Keratinocyte (primary cell): ENCODE measurements around the gene CREB5. TPM values are rescaled to one million over a fixed set of nuclear protein-coding genes. Genes with fewer than 3 reads are reported as not detected.

Source experiments
- DNase-seq: peaks from one replicate; pipeline ENCODE4 v3.0.0-alpha.2; 2011; ENCODE audit warnings: low read depth, missing footprints, low spot score
- FAIRE-seq: peaks from 2 replicates; lab custom pipeline; 2011; peaks lifted over from hg19 to GRCh38; lab: Jason Lieb, UNC
- H2AFZ ChIP-seq: 2 replicates; pipeline ENCODE4 v1.6.0; 2012; ENCODE audit warnings: low read length, control low read depth, inconsistent platforms; ENCODE audit not compliant: control insufficient read depth
- H3K27ac ChIP-seq: 2 replicates; pipeline ENCODE4 v1.5.1; 2011; ENCODE audit warnings: low read length; ENCODE audit not compliant: control insufficient read depth, insufficient read depth
- H3K27me3 ChIP-seq: 3 replicates; pipeline ENCODE4 v1.6.0; 2011; ENCODE audit warnings: low read length; ENCODE audit not compliant: control insufficient read depth, insufficient read depth; ENCODE audit errors: extremely low read depth
- H3K36me3 ChIP-seq, 2 experiments: 2 replicates in 1 of 2; 3 replicates in 1 of 2; pipeline ENCODE4 v1.5.1; 2011; ENCODE audit warnings: low read length in 2 of 2, mild to moderate bottlenecking in 1 of 2; ENCODE audit not compliant: control insufficient read depth in 2 of 2, insufficient read depth in 2 of 2; ENCODE audit errors: extremely low read depth in 1 of 2
- H3K4me1 ChIP-seq: 3 replicates; pipeline ENCODE4 v1.5.1; 2011; ENCODE audit warnings: low read length; ENCODE audit not compliant: control insufficient read depth, insufficient read depth; ENCODE audit errors: extremely low read depth
- H3K4me2 ChIP-seq: 3 replicates; pipeline ENCODE4 v1.6.0; 2011; ENCODE audit warnings: low read depth, low read length; ENCODE audit not compliant: control insufficient read depth, insufficient read depth; ENCODE audit errors: extremely low read depth
- H3K4me3 ChIP-seq, 3 experiments: fragments of 200-600 bp in 1 of 3; sonication (generic) in 1 of 3; 2 replicates in 2 of 3; 3 replicates in 1 of 3; pipeline ENCODE4 v1.5.1; 2011 to 2016; ENCODE audit warnings: low read length in 3 of 3, mild to moderate bottlenecking in 3 of 3, control low read depth in 2 of 3, inconsistent platforms in 1 of 3, low read depth in 1 of 3, mixed read lengths in 1 of 3, mixed run types in 1 of 3, moderate library complexity in 1 of 3; ENCODE audit not compliant: control insufficient read depth in 2 of 3, insufficient read depth in 2 of 3; ENCODE audit errors: extremely low read depth in 1 of 3
- H3K79me2 ChIP-seq: 2 replicates; pipeline ENCODE4 v1.6.0; 2012; ENCODE audit warnings: low read length; ENCODE audit not compliant: control insufficient read depth, insufficient read depth
- H3K9ac ChIP-seq: 3 replicates; pipeline ENCODE4 v1.6.0; 2011; ENCODE audit warnings: low read length; ENCODE audit not compliant: control insufficient read depth, insufficient read depth; ENCODE audit errors: extremely low read depth
- H3K9me1 ChIP-seq: 3 replicates; pipeline ENCODE4 v1.6.0; 2011; ENCODE audit warnings: low read length; ENCODE audit not compliant: control insufficient read depth, insufficient read depth; ENCODE audit errors: extremely low read depth
- H3K9me3 ChIP-seq: 2 replicates; pipeline ENCODE4 v1.5.1; 2012; ENCODE audit warnings: low read depth, low read length; ENCODE audit not compliant: control insufficient read depth
- H4K20me1 ChIP-seq: 3 replicates; pipeline ENCODE4 v1.6.0; 2011; ENCODE audit warnings: low read length; ENCODE audit not compliant: control insufficient read depth, insufficient read depth; ENCODE audit errors: extremely low read depth
- EZH2 ChIP-seq: IDR thresholded peaks from one replicate; pipeline ENCODE4 v1.6.1; 2012; ENCODE audit warnings: inconsistent platforms, mild to moderate bottlenecking, low read length, moderate library complexity
- dilution Hi-C: fragments of 300-500 bp; cut with MboI; formaldehyde crosslinking; loops from one replicate; pipeline ENCODE4 v1.7.0; 2020; ENCODE audit warnings: low sequenced_read_pairs; ENCODE audit not compliant: extremely low pct_ligation_motif_present
- polyA plus RNA-seq, 5 experiments: library from polyadenylated mRNA; depleted of rRNA in 3 of 5; stranded (reverse) in 3 of 5; stranded (forward) in 1 of 5; unstranded in 1 of 5; fragments of >200 nt; gene quantifications; 1 replicate in 1 of 5; 2 replicates in 3 of 5; 3 replicates in 1 of 5; pipeline versions ENCODE4 v1.2.1 to v1.2.3, GENCODE V29; 2011 to 2012; ENCODE audit warnings: missing spikeins in 2 of 5, low read depth in 1 of 5, low replicate concordance in 1 of 5
- TF ChIP-seq, protein P1 (sequence below), 3 experiments: IDR thresholded peaks in 1 of 3; conservative IDR thresholded peaks in 1 of 3; optimal IDR thresholded peaks in 1 of 3; 2 replicates in 2 of 3; 3 replicates in 1 of 3; pipeline versions ENCODE3 to v1.5.1; 2011; ENCODE audit warnings: low read length in 3 of 3, mild to moderate bottlenecking in 3 of 3, moderate library complexity in 2 of 3, control low read depth in 1 of 3, inconsistent platforms in 1 of 3; ENCODE audit not compliant: insufficient read depth in 2 of 3; ENCODE audit errors: extremely low read depth in 1 of 3

CREB5 gene
- polyA plus RNA-seq, 1 donor (not counting 4 experiments of a cell fraction or from before 2014, with no cell fraction given) = 7.9 TPM

DNA sequence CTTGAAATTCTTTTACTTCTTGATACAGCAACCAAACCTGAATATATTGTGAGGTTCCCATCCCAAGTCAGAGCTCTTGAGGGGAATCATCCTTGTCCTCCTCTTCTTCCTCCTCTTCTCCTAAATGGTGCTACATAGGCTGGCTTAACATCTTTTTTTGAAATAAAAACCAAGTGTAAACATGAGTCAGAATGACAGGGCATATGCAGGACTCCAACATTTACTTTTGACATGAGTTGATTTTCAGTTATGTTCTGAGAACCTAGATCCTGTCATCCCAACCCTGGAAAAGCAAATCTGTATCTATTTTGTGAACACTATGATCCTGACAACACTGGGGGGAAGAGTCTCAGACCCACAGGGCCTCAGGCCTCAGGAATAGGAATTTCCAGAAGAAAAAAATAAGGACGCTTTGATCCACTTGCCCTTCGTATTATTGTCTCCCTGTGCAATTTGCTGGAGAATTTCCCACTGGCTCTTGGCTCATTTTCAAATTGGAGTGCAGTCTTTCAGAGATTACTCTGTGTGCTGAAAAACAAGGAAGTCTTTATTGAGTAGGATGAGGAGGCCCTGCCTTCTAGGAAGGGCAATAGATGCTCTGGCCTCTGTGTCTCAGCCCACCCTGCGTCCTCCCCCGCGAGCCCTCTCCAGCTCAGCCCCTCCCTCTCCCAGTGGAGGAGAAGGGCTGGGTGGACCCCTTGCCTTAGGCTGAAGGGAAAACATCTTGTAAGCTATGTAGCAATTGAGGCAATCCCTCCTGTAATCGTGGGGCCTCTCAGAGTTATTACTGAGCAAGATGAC, 121.6 kb downstream of the CREB5 start:
- no peak overlapping the region for H3K4me2 ChIP-seq
- H3K9ac ChIP-seq = no peak overlapping the region
- no peaks in the 10 kb centered on the region for H3K9me3 ChIP-seq
- dilution Hi-C loops = no loop called here
- TF ChIP-seq, protein P1, sequence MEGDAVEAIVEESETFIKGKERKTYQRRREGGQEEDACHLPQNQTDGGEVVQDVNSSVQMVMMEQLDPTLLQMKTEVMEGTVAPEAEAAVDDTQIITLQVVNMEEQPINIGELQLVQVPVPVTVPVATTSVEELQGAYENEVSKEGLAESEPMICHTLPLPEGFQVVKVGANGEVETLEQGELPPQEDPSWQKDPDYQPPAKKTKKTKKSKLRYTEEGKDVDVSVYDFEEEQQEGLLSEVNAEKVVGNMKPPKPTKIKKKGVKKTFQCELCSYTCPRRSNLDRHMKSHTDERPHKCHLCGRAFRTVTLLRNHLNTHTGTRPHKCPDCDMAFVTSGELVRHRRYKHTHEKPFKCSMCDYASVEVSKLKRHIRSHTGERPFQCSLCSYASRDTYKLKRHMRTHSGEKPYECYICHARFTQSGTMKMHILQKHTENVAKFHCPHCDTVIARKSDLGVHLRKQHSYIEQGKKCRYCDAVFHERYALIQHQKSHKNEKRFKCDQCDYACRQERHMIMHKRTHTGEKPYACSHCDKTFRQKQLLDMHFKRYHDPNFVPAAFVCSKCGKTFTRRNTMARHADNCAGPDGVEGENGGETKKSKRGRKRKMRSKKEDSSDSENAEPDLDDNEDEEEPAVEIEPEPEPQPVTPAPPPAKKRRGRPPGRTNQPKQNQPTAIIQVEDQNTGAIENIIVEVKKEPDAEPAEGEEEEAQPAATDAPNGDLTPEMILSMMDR (optimal IDR thresholded peaks at IDR 0.05 in 1 of 3, IDR thresholded peaks at IDR 0.05 in 1 of 3, conservative IDR thresholded peaks at IDR 0.05 in 1 of 3; ENCODE audit: extremely low read depth in 1 of 3, insufficient read depth in 2 of 3, low read length in 3 of 3) = no peak
- no peaks in the 10 kb centered on the region for H3K4me1 ChIP-seq
- FAIRE-seq = no peak
- H3K9me1 ChIP-seq = no peaks in the 10 kb centered on the region
- DNase-seq = no peak
- no peaks in the 10 kb centered on the region for H3K79me2 ChIP-seq
- H3K27me3 ChIP-seq = peaks cover 8% of the 10 kb centered on the region
- H4K20me1 ChIP-seq = no peaks in the 10 kb centered on the region
- no peak overlapping the region for H3K4me3 ChIP-seq
- H3K27ac ChIP-seq = no peak overlapping the region
- no peak overlapping the region for H2AFZ ChIP-seq
- no peaks in the 10 kb centered on the region for H3K36me3 ChIP-seq

DNA sequence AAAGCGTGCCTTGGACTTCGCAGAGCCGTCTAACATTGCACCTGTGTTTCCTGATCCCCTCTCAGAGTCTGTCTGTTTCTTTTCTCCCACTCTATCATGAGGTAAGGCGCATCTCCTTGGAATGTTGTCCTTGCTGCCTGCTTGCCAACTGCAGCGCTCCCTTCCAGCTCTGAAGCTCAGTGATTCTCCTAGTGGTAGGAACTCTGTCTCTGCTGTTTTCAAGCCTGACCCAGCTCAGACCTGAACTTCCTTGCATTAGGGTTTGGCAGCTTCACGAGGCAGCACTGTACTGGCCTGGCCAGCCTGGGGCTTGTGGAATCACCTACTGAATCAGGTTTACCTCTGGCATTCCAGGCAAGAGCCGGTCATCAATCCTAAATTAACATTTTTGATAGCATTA, 123.9 kb downstream of the CREB5 start:
- dilution Hi-C loops = no loop called here
- no peaks in the 10 kb centered on the region for H3K9me3 ChIP-seq

More for the DNA sequence above, 123.9 kb downstream of the CREB5 start:
- Histone ChIP-seq H3K9ac (no peak overlapping the region), H4K20me1 (no peaks in the 10 kb centered on the region), H3K27me3 (peaks cover 2% of the 10 kb centered on the region), H3K4me3 (no peak overlapping the region), H3K27ac (no peak overlapping the region), H3K79me2 (no peaks in the 10 kb centered on the region), H3K4me2 (no peak overlapping the region), H3K9me1 (no peaks in the 10 kb centered on the region), H2AFZ (no peak overlapping the region), H3K36me3 (no peaks in the 10 kb centered on the region), H3K4me1 (no peaks in the 10 kb centered on the region)
- FAIRE-seq (peak; percentile 66), DNase-seq (no peak)
- TF ChIP-seq, protein P1 (optimal IDR thresholded peaks at IDR 0.05 in 1 of 3, IDR thresholded peaks at IDR 0.05 in 1 of 3, conservative IDR thresholded peaks at IDR 0.05 in 1 of 3; ENCODE audit: extremely low read depth in 1 of 3, insufficient read depth in 2 of 3, low read length in 3 of 3) = peak; percentile 64 to 87 (median 64)
- no peak for TF ChIP-seq EZH2
